Astrocyte of the spinal cord (primary cell): ENCODE data around the gene FAM240A.

Experiments
- DNase-seq: peaks from one replicate; pipeline ENCODE4 v3.0.0; 2011; ENCODE audit warnings: low read depth, low spot score
- H3K4me3 ChIP-seq: 2 replicates; pipeline ENCODE4 v1.5.1; 2011; ENCODE audit warnings: low read depth, mild to moderate bottlenecking, low read length, moderate library complexity
- in situ Hi-C: cut with HindIII; loops from 2 replicates; pipeline ENCODE4 v1.10.0; 2017; ENCODE audit warnings: low sequenced_read_pairs
- TF ChIP-seq, protein P1 (sequence below): IDR thresholded peaks from 2 replicates; pipeline ENCODE4 v1.5.1; 2012; ENCODE audit warnings: low read depth, mild to moderate bottlenecking, low read length, inconsistent platforms

Gene FAM240A

GRCh38 chr3:46649436-46649835 lies 37.1 kb downstream of the FAM240A start:
- in situ Hi-C loops: no loop called here
- DNase-seq: no peak
- H3K4me3 ChIP-seq: no peak overlapping the region
- TF ChIP-seq, protein P1, sequence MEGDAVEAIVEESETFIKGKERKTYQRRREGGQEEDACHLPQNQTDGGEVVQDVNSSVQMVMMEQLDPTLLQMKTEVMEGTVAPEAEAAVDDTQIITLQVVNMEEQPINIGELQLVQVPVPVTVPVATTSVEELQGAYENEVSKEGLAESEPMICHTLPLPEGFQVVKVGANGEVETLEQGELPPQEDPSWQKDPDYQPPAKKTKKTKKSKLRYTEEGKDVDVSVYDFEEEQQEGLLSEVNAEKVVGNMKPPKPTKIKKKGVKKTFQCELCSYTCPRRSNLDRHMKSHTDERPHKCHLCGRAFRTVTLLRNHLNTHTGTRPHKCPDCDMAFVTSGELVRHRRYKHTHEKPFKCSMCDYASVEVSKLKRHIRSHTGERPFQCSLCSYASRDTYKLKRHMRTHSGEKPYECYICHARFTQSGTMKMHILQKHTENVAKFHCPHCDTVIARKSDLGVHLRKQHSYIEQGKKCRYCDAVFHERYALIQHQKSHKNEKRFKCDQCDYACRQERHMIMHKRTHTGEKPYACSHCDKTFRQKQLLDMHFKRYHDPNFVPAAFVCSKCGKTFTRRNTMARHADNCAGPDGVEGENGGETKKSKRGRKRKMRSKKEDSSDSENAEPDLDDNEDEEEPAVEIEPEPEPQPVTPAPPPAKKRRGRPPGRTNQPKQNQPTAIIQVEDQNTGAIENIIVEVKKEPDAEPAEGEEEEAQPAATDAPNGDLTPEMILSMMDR: no peak

- H3K4me3 ChIP-seq: no peak overlapping the region
- TF ChIP-seq, protein P1: no peak
- DNase-seq: no peak
- in situ Hi-C loops: no loop called here
These were observed 38.8 kb downstream of the FAM240A start for GRCh38 chr3:46651084-46651483.

DNA sequence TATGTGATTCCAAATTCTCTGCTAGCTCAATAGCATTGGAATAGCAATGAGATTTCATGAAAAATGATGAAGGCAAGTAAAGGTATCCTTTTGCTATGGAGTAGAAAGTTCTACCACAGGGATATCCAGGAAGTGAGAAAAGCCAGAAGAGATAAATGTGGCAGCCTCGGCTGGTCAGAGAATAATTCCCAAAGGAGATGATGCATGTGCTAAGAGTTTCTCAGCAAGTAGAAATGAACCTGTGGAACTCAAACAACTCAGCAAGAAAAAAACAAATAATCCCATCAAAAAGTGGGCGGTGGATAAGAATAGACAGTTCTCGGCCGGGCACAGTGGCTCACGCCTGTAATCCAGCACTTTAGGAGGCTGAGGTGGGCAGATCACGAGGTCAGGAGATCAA lies 42.9 kb downstream of the FAM240A start:
- in situ Hi-C loops: no loop called here
- no peak overlapping the region for H3K4me3 ChIP-seq
- no peak for DNase-seq
- TF ChIP-seq, protein P1: no peak

DNA sequence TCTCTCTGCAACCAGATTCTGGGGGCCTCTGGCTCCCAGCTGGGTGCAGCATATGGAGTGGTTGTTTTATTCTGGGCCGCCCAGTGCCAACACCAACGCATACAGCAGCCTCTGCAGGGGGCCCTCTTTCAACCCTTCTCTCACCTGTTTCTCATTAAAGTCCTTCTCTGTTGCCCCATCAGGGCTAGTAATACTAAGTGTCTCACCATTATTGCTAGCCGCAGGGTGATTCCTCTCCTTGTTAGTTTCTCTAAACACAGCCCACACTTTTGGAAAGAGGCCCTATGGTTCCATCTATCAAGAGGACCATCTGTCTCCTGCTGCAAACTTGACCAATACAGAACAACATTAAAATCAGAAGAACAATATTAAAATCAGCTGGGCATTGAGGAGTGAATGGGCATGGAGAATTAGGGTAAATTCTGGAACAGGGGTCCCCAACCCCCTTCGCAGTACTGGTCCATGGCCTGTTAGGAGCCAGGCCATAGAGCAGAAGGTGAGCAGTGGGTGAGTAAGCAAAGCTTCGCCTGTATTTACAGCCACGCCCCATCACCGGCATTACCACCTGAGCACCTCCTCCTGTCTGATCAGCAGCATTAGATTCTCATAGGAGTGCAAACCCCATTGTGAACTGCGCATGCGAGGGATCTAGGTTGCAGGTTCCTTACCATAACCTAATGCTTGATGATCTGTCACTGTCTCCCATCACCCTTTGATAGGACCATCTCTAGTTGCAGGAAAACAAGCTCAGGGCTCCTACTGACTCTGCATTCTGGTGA lies 44.6 kb downstream of the FAM240A start:
- no peak for DNase-seq
- in situ Hi-C loops: no loop called here
- TF ChIP-seq, protein P1: no peak

DNA sequence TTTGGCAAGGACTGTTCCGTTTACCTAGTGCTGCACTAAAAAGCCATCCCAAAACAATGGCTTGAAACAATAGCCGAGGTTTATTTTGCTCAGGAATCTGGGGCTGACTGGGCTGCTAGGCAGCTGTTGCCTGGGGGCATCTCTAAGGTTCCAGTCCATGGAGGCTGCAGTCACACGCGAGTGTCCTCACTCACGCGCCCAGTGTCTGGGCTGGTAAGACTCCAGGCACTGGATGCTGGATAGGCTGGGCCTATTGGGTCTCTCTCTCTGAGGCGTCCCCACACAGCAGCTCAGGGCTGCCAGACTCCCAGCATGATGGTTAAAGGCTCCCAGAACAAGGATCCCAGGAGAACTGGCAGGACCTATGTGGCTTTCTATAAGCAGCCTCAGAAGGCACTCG lies 47.0 kb downstream of the FAM240A start:
- TF ChIP-seq, protein P1: no peak
- H3K4me3 ChIP-seq: no peak overlapping the region
- DNase-seq: no peak
- in situ Hi-C loops: no loop called here

More for the DNA sequence above, 44.6 kb downstream of the FAM240A start:
- no peak overlapping the region for H3K4me3 ChIP-seq

DNA sequence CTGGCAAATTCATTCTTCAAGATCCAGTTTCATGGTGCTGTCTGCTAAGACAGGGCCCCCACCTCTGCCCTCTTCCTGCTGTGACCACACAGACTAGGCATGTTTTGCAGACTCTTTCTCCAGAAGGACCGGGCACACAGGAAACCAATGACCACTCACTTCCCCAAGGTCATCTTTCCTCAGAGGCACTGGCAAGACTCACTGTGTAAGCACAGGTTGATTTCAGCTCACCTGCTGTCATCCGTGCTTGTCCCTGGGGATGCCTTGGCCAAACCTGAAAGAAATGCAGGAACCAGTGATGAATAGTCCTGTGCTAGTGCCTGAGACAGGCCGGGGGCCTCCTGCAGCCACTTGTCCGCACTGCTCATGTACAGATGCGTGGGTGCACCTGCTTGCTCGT lies 47.7 kb downstream of the FAM240A start:
- TF ChIP-seq, protein P1: no peak
- H3K4me3 ChIP-seq: no peak overlapping the region
- in situ Hi-C loops: no loop called here
- no peak for DNase-seq
